Left renal pelvis (tissue), 4 donors: Measurements from ENCODE around the gene PGBD5. TPM values are rescaled to one million over a fixed set of nuclear protein-coding genes. Genes with fewer than 3 reads are reported as not detected.

Experiments used
- DNase-seq, 4 donors: peaks; one replicate each; pipeline ENCODE4 v3.0.0-alpha.2; 2013; ENCODE audit warnings: low read depth in 4 of 4, low spot score in 3 of 4
- polyA plus RNA-seq, 4 donors: library from polyadenylated mRNA; unstranded; fragments of 120-200 nt; gene quantifications; one replicate each; pipeline ENCODE4 v1.2.1, GENCODE V29; 2013; ENCODE audit not compliant: insufficient read length in 4 of 4

PGBD5 gene
- polyA plus RNA-seq, 4 donors, result 0.68 to 6.1 (median 5.6) TPM

GRCh38 chr1:230398856-230399255 is 27.3 kb downstream of the PGBD5 start:
- no peak for DNase-seq

- no peak for DNase-seq
Measured at GRCh38 chr1:230396966-230397365, 29.2 kb downstream of the PGBD5 start.

- DNase-seq, result no peak
Measured at GRCh38 chr1:230395932-230396331, 30.2 kb downstream of the PGBD5 start.

GRCh38 chr1:230394741-230395140 is 31.4 kb downstream of the PGBD5 start:
- no peak for DNase-seq

GRCh38 chr1:230394134-230394533 is 32.0 kb downstream of the PGBD5 start:
- no peak for DNase-seq

- DNase-seq, result no peak
Measured at GRCh38 chr1:230393722-230394121, 32.4 kb downstream of the PGBD5 start.

- DNase-seq, result no peak
Measured at GRCh38 chr1:230392920-230393521, 33.1 kb downstream of the PGBD5 start.

GRCh38 chr1:230392536-230392909 is 33.6 kb downstream of the PGBD5 start:
- no peak for DNase-seq

GRCh38 chr1:230391776-230392535 is 34.2 kb downstream of the PGBD5 start:
- no peak for DNase-seq

- DNase-seq, result no peak
Measured at GRCh38 chr1:230390371-230390770, 35.8 kb downstream of the PGBD5 start.

GRCh38 chr1:230387876-230388275 is 38.3 kb downstream of the PGBD5 start:
- DNase-seq, result no peak

GRCh38 chr1:230387296-230387695 is 38.8 kb downstream of the PGBD5 start:
- DNase-seq, result no peak

- no peak for DNase-seq
Measured at GRCh38 chr1:230386637-230387262, 39.4 kb downstream of the PGBD5 start.

- no peak for DNase-seq
Measured at GRCh38 chr1:230385930-230386329, 40.2 kb downstream of the PGBD5 start.

GRCh38 chr1:230385158-230385450 is 41.0 kb downstream of the PGBD5 start:
- no peak for DNase-seq

- no peak for DNase-seq
Measured at GRCh38 chr1:230384380-230385157, 41.6 kb downstream of the PGBD5 start.

- DNase-seq, result no peak
Measured at GRCh38 chr1:230383425-230383824, 42.7 kb downstream of the PGBD5 start.

GRCh38 chr1:230382001-230382491 is 44.1 kb downstream of the PGBD5 start:
- peak in 2 of 4 donors; percentile 20 to 24 for DNase-seq

- DNase-seq, result no peak
Measured at GRCh38 chr1:230381585-230381984, 44.5 kb downstream of the PGBD5 start.

GRCh38 chr1:230381049-230381467 is 45.1 kb downstream of the PGBD5 start:
- no peak for DNase-seq

GRCh38 chr1:230379928-230380327 is 46.2 kb downstream of the PGBD5 start:
- DNase-seq, result no peak
